ENCODE data around the gene KLF17.

DNA sequence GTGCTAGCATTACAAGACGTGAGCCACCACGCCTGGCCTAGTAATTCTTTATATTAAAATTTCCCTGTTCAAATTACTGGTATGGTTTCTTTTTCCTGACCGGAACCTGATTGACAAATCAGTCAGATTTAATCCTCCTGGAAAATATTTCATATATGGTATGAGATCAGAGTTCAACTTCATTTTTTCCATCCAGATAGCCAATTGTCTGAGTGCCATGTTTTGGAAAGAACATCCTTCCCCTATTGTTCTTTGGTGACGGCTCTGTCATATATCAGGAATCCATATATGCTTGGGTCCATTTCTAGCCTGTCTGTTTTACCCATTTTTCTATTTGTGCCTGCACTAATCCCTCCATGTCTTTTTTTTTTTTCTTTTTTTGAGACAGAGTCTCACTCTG, 39.1 kb upstream of the KLF17 start:
- TF ChIP-seq, protein P1, sequence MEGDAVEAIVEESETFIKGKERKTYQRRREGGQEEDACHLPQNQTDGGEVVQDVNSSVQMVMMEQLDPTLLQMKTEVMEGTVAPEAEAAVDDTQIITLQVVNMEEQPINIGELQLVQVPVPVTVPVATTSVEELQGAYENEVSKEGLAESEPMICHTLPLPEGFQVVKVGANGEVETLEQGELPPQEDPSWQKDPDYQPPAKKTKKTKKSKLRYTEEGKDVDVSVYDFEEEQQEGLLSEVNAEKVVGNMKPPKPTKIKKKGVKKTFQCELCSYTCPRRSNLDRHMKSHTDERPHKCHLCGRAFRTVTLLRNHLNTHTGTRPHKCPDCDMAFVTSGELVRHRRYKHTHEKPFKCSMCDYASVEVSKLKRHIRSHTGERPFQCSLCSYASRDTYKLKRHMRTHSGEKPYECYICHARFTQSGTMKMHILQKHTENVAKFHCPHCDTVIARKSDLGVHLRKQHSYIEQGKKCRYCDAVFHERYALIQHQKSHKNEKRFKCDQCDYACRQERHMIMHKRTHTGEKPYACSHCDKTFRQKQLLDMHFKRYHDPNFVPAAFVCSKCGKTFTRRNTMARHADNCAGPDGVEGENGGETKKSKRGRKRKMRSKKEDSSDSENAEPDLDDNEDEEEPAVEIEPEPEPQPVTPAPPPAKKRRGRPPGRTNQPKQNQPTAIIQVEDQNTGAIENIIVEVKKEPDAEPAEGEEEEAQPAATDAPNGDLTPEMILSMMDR (IDR thresholded peaks at IDR 0.05; ENCODE audit: poor library complexity): no peak
- TF ChIP-seq EZH2 (IDR thresholded peaks at IDR 0.05; ENCODE audit: borderline replicate concordance) (no peak), EZH2phosphoT487 (IDR thresholded peaks at IDR 0.05; ENCODE audit: low read depth, severe bottlenecking, unreplicated experiment) (no peak)

All from hepatocyte (in vitro differentiated cells).